ENCODE data around the gene ANKS6.

- TF ChIP-seq CTCF (IDR thresholded peaks at IDR 0.05) (no peak), EP300 (IDR thresholded peaks at IDR 0.05) (no peak), POLR2A (IDR thresholded peaks at IDR 0.05) (no peak)
Measured at GRCh38 chr9:98819231-98819630, 22.9 kb upstream of the ANKS6 start.

All from stomach (tissue), 4 donors.